Cerebellar nuclear complex (tissue), 1 donor: Measurements from ENCODE around the gene SAMD4B.
"Not testable (repeated sequence)": the region's sequence is repeated elsewhere in the genome, so short reads cannot be mapped to it uniquely, and the experiment has no call there.

Experiments
- DNase-seq, 2 experiments: peaks; one replicate each; lab custom pipeline; 2025; lab: John Stamatoyannopoulos, UW

The SAMD4B gene

GRCh38 chr19:39341719-39342604 is at the start of gene SAMD4B:
SAMD4B (plus strand) TSS chr19:39342421; CDS start chr19:39356894, 14,473 bp downstream.
- peak; percentile 61 to 99 for DNase-seq

DNA sequence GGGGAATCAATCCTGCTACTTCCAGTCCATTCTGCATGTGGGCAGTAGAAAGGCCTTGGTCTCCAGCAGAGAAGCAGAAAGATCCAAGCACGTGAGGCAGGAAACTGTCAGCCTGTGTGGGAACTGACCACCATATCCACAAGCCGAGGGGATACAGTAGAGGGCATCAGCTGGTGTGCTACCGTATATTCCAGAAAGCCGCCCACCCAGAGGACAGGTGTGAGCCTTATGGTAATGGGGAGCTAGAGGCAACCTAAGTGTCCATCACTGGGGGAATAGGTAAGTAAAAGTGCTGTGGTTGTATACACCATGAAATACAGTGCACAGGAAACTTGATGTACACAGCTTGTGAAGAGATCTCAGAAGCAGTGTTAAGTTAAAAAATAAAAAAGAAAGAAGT is 48.8 kb upstream of the SAMD4B start:
- no peak for DNase-seq

- DNase-seq = no peak
Measured at GRCh38 chr19:39296055-39296645, 46.1 kb upstream of the SAMD4B start, which contains the start of gene IFNL1. IFNL1 (plus strand) TSS chr19:39296407; CDS start chr19:39296422, 15 bp downstream.

GRCh38 chr19:39296906-39297305 is 45.3 kb upstream of the SAMD4B start:
- DNase-seq = no peak

- DNase-seq = no peak
Measured at GRCh38 chr19:39297931-39298634, 44.1 kb upstream of the SAMD4B start.

DNA sequence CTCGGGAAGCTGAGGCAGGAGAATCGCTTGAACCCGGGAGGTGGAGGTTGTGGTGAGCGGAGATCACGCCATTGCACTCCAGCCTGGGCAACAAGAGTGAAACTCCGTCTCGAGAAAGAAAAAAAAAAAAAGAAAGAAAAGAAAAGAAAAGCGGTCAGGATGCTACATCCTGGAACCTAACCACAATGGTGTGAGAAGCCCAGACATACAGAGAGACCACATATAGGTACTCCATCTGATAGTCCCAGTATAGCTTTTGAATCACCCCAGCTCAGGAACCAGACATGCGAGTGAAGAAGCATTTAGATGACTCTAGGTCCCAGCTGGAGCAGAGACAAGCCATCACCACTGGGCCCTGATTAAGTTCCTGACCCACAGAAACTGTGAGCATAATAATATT is 42.8 kb upstream of the SAMD4B start:
- DNase-seq = no peak

DNA sequence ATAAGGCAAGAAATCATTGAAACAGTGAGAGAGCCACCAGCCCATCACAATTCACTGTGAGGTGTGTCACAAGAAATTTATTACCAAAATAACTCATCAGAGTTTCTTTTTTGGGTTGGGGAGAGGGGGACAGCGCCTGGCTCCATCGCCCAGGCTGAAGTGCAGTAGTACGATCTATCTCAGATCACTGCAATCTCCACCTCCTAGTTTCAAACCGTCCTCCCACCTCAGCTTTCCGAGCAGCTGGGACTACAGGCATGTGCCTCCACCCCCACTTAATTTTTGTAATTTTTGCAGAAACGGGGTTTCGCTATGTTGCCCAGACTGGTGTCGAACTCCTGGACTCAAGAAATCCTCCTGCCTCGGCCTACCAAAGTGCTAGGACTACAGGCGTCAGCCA is 42.4 kb upstream of the SAMD4B start:
- DNase-seq = no peak

- DNase-seq = no peak
Measured at GRCh38 chr19:39301021-39301420, 41.2 kb upstream of the SAMD4B start.

DNA sequence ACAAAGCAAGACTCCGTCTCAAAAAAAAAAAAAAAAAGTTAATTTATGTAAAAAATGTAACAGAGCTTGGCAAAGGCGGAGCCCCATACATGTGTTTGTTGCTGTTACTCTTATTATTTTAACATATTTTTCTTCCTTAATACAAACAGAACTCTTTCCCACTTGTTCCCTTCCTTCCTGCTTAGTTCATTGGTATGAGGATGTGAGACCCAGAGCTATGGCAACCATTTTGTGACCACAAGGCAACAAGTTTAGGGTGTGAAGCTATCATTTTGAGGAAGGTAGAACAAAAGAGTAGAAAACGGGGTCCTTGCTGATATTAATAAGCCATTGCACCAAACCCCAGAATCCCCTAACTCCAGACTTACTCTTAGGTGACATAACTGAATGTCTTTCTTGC is 40.7 kb upstream of the SAMD4B start:
- no peak for DNase-seq

DNA sequence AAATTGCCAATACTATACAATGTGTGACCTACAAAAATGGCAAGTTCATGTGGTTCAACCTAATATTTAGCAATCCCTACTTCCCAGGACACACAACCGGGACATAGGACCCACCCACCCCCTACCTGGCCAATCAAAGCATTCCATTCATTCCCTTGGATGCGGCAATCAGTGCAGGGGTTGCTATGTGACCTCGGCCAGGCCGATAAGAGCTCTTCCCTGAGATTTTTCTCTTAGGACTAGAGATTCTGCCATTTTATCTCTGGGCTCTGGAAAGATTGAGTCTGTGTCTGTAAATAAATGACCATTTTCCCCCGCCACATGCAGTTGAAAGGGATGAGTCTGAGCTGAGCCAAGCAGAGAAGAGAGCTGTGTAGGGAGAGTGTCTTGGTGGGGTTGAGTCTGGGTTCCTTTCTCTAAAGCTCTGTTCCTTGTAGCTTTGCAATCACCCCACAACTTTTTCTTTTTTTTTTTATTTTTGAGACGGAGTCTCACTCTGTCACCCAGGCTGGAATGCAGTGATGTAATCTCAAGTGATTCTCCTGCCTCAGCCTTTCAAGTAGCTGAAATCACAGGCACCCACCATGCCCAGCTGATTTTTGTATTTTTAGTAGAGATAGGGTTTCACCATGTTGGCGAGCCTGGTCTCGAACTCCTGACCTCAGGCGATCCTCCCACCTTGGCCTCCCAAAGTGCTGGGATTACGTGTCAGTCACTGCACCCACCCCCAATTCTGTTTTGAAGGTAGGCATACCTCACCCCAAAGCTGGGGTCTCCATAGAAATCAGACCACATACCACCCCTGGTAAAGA is 38.6 kb upstream of the SAMD4B start:
- no peak for DNase-seq

DNA sequence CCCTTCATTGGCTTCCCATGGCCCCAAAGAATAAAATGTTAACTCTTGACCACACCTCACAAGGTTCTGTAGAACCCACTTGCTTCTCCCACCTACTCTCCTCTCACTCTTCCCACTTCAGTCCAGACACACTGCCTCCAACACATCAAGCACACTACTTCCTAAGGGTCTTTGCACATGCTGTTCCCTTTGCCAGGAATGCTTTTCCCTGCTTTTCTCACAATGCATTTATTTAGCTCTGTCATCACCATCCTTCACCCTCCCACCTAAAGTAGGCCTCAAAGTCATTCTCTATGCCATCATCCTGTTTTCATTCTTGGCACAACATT is 38.1 kb upstream of the SAMD4B start:
- no peak for DNase-seq

DNA sequence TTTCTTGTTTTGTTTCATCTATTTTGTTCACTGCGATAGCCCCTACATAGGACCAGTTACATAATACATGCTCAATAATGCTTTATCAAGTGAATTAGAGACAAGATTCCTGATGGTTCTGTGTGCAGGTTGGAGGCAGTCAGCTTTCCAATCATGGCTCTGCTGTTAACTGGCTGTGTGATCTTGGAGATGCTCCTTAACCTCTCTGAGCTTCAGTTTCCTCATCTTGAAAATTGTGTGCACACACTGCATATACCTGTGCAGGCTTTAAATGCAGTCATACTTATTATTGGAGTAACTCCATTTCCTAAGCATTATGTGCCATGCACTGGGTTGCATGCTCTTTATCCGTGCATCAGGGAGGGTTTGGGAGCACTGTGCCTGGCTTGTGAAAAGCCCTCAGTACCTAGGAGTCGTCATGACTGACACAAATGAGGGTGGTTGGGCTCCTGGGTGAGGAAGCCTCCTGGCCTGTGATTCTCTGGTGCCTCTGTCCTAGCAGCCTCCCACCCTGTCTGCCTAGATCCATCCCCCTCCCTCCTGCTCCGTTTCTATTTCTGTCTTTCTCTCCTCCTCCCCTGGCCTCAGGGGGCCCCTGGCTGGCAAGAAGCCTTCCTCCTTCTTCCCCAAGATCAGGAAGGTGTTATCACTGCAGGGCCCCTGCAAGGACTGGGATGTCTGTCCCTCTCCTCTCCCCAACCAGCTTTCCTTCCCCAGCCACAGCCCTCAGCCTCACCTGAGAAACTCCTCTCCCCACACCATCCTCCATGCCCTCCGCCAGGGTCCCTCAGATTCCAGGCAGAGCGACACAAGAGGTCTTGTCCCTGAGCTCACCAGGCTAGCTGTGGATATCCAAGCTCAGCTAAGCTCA is 37.3 kb upstream of the SAMD4B start:
- no peak for DNase-seq

DNA sequence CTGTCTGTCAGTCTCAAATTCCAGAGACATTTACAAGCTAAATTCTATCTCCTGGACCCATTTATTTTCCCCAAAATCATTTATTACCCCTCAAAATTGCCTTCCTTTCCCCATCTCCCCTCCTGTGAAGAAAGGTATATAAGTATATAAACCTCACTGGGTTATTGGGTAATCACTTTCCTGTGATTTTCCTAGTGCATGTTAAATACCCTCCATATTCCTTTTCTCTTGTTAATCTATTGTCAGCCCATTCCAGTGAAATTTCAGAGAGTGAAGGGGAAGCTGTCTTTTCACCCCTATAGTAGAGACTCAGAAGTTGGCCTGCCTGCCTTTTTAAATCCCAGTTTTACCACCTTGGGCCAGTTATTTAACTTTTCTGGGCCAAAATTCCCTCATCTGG is 36.1 kb upstream of the SAMD4B start:
- no peak for DNase-seq

DNA sequence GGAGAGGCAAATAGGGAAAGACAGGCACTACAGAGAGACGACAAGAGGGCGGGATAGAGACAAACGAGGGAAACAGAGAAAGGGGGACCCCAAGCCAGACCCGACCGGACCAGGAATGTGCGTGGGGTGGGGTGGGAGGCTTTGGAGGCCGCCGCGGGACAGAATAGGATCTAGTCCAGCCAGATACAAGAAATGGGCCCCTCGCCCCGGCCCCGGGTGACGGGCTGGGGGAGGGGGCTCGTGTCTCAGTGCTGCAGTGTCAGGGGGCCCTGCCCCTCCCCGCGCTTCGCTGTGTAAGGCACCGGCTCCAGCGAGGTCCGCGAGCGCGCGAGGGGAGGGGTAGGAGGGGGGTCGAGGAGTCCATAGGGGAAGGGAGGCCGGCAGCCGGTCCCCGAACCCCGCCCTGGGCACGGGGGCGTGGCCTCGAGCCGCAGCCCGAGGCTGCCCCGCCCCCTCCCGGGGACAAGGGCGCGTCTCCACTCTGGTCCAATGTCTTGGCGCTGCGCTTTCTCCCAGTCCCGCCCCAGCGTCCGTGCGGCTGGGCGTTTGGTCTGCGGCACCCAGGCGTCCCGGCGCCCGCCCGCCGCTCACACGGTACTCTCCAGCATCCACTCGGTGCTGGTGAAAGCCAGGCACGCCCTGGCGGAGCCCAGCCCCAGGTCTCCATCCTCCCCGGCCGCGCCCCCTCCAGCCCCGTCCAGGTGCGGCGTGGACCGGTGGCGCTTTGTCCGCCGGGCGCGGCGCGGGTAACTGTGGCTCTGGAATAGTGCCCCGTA is 35.0 kb upstream of the SAMD4B start:
- no peak for DNase-seq

DNA sequence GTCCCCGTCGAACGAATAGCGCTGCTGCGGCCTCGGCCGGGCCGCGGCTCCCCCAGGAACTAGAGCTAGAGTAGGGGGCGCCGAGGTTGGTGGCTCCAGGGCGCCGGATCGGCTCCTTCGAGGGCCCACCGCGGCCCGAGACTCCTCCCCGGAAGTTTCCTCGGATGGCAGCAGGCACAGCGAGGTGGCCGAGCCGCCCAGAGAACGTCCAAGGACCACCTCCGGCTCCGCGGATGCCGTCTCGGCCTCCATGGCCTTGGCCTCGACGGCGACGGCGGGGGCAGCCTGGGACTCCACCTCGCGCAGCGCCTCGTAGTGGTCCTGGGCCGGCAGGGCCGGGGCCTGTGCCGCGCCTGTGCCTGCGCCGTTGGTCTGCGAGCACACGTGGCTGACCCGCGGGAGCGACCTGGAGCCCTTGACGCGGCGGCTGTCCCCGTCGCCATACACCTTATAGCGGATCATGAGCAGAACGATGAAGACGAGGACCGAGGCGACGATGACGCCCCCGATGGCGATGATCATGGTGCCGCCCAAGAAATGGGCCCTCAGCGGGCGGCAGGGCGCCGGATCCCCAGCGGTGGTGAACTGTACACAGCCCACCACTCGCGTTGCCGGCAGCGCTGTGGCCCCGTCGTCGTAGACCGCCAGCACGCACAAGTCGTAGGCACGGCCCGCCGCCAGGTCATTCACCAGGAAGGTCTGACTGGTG is 34.2 kb upstream of the SAMD4B start:
- DNase-seq = no peak

DNA sequence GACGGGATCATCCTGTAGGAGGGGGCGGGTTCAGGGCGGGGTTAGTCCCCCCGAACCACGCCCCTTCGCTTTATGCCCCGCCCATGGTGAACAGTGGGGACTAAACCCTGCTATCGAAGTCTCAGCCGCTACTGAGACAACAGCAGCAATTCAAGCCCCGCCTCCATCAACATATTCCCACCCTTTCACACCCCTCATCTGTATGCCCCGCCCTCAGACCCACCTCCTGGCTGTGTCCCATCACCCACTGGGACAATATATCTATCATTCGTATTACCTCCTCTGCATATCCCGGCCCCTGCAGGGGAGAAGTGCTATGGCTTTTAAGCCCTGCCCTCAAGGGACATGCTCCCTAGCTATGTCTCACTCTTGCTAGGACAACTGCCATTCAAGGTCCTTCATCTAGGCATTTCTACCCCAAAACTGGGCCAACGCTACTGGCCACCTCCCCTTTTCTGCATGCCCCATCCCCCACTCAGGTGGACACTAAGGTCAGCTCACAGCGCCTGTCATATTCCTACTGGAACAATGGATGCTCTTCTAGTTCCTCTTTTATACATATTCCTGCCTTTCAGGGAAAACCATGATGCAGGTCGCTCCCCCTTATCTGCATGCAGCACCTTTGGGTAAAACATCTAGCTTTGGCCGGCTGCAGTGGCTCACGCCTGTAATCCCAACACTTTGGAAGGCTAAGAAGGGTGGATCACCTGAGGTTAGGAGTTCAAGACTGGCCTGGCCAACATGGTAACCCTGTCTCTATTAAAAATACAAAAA is 33.5 kb upstream of the SAMD4B start:
- no peak for DNase-seq

DNA sequence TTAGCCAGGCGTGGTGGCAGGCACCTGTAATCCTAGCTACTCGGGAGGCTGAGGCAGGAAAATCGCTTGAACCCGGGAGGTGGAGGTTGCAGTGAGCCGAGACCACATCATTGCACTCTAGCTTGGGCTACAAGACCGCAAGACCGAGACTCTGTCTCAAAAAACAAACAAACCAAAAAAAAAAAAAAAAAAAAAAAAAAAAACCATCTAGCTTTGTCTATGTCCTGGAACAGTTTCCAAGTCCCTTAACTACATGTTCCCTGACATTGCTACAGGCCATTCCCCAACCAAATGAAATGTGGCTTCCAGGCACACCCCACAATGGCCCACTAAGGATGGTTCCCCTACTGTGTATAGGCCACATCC is 32.9 kb upstream of the SAMD4B start:
- DNase-seq = not testable (repeated sequence)

- peak in 1 of 2 experiments; percentile 24 for DNase-seq
Measured at GRCh38 chr19:39310558-39311311, 31.5 kb upstream of the SAMD4B start.
